Measurements from ENCODE around the gene KRTAP12-2.

The KRTAP12-2 gene

DNA sequence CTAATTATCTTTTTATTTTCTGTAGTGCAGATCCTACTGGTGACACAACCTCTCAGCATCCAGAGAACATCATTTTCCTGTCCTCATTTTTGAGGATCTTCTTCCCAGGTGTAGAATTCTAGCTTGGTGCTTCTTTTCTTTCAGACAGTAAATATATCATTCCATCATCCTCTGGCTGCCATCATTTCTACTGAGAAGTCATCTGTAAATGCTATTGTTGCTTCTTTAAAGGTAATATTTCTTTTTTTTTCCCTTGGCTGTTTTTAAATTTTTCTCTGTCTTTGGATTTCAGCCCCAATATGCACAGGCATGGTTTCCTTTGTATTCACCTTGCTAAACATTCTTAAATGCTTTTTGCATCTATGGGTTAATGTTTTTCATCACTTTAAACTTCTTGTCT lies 43.2 kb downstream of the KRTAP12-2 start:
- Histone ChIP-seq H3K27me3 (replicated peaks; ENCODE audit: insufficient read depth, low read length) (peaks cover 55% of the 10 kb centered on the region), H4K20me1 (ENCODE audit: insufficient read depth, low read length) (no peaks in the 10 kb centered on the region), H3K9me3 (replicated peaks; ENCODE audit: insufficient read depth, low read length) (no peaks in the 10 kb centered on the region), H3K4me3 (ENCODE audit: low read length) (no peak overlapping the region), H3K9ac (ENCODE audit: low read length) (no peak overlapping the region), H3F3A (ENCODE audit: insufficient read depth, low read length) (no peaks in the 10 kb centered on the region), H2AFZ (ENCODE audit: low read length) (no peak overlapping the region), H3K4me2 (ENCODE audit: low read depth, low read length) (no peak overlapping the region), H3K79me2 (ENCODE audit: low read length) (no peaks in the 10 kb centered on the region), H3K36me3 (replicated peaks; ENCODE audit: insufficient read depth, low read length) (no peaks in the 10 kb centered on the region), H3K9me2 (replicated peaks; ENCODE audit: insufficient read depth, low read length) (no peaks in the 10 kb centered on the region), H3K27ac (ENCODE audit: low read length) (no peak overlapping the region), H3K4me1 (ENCODE audit: low read length) (no peaks in the 10 kb centered on the region)
- DNase-seq: no peak
- TF ChIP-seq, protein P1, sequence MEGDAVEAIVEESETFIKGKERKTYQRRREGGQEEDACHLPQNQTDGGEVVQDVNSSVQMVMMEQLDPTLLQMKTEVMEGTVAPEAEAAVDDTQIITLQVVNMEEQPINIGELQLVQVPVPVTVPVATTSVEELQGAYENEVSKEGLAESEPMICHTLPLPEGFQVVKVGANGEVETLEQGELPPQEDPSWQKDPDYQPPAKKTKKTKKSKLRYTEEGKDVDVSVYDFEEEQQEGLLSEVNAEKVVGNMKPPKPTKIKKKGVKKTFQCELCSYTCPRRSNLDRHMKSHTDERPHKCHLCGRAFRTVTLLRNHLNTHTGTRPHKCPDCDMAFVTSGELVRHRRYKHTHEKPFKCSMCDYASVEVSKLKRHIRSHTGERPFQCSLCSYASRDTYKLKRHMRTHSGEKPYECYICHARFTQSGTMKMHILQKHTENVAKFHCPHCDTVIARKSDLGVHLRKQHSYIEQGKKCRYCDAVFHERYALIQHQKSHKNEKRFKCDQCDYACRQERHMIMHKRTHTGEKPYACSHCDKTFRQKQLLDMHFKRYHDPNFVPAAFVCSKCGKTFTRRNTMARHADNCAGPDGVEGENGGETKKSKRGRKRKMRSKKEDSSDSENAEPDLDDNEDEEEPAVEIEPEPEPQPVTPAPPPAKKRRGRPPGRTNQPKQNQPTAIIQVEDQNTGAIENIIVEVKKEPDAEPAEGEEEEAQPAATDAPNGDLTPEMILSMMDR (IDR thresholded peaks at IDR 0.05; ENCODE audit: low read length): no peak
- TF ChIP-seq EZH2 (optimal IDR thresholded peaks at IDR 0.05; ENCODE audit: low read depth, low read length) (no peak), EZH2phosphoT487 (IDR thresholded peaks at IDR 0.05; ENCODE audit: low read length) (no peak)

DNA sequence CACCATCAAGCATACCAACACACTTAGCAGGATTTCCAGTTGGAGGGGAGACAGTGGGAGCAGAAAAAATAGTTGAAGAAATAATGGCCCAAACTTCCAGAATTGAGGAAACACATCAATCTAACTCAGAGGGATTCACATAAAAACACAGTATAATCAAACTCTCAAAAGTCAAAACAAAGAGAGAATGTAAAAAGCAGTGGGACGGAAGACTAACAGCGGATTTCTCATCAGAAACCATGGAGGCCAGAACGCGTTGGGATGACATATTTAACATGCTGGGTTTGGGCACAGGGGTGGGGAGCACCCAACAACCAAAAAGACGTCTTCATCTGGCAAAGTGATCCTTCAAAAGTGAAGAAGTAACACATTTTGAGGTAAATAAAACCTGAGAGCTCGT lies 46.8 kb downstream of the KRTAP12-2 start:
- TF ChIP-seq, protein P1 (IDR thresholded peaks at IDR 0.05; ENCODE audit: low read length): no peak
- TF ChIP-seq EZH2phosphoT487 (IDR thresholded peaks at IDR 0.05; ENCODE audit: low read length) (no peak), EZH2 (optimal IDR thresholded peaks at IDR 0.05; ENCODE audit: low read depth, low read length) (no peak)
- H3K79me2 ChIP-seq (ENCODE audit: low read length): no peaks in the 10 kb centered on the region
- no peak overlapping the region for H3K9ac ChIP-seq (ENCODE audit: low read length)
- H3K27ac ChIP-seq (ENCODE audit: low read length): no peak overlapping the region
- H4K20me1 ChIP-seq (ENCODE audit: insufficient read depth, low read length): no peaks in the 10 kb centered on the region
- H3K9me3 ChIP-seq (replicated peaks; ENCODE audit: insufficient read depth, low read length): no peaks in the 10 kb centered on the region
- H3K27me3 ChIP-seq (replicated peaks; ENCODE audit: insufficient read depth, low read length): peaks cover 81% of the 10 kb centered on the region
- no peaks in the 10 kb centered on the region for H3F3A ChIP-seq (ENCODE audit: insufficient read depth, low read length)
- H3K4me1 ChIP-seq (ENCODE audit: low read length): no peaks in the 10 kb centered on the region
- H3K36me3 ChIP-seq (replicated peaks; ENCODE audit: insufficient read depth, low read length): no peaks in the 10 kb centered on the region
- no peak overlapping the region for H3K4me3 ChIP-seq (ENCODE audit: low read length)
- no peak overlapping the region for H2AFZ ChIP-seq (ENCODE audit: low read length)
- no peak overlapping the region for H3K4me2 ChIP-seq (ENCODE audit: low read depth, low read length)
- no peak for DNase-seq
- no peaks in the 10 kb centered on the region for H3K9me2 ChIP-seq (replicated peaks; ENCODE audit: insufficient read depth, low read length)

DNA sequence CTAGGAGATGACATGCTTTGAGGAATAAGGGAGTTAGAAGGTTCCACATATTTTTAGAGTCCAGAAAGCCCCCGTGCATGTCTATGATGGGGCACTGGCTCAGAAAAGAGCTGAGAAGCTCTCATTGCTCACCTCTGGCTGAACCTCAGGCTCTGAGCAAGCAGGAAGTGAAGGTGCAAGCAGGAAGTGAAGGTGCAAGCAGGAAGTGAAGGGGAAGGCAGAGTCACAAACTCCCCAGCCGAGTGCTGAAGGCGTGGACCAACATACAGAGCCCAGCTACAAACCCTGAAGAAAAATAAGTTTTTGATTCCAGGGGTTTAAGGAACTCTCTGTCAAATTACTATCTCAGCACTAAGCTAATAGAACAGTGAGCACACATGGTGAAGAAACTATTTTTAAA lies 47.8 kb downstream of the KRTAP12-2 start:
- no peak overlapping the region for H2AFZ ChIP-seq (ENCODE audit: low read length)
- TF ChIP-seq EZH2phosphoT487 (IDR thresholded peaks at IDR 0.05; ENCODE audit: low read length): no peak
- TF ChIP-seq EZH2 (optimal IDR thresholded peaks at IDR 0.05; ENCODE audit: low read depth, low read length): no peak
- TF ChIP-seq, protein P1 (IDR thresholded peaks at IDR 0.05; ENCODE audit: low read length): no peak
- H3K36me3 ChIP-seq (replicated peaks; ENCODE audit: insufficient read depth, low read length): no peaks in the 10 kb centered on the region
- H4K20me1 ChIP-seq (ENCODE audit: insufficient read depth, low read length): no peaks in the 10 kb centered on the region
- DNase-seq: no peak
- H3K27ac ChIP-seq (ENCODE audit: low read length): no peak overlapping the region
- H3K9me2 ChIP-seq (replicated peaks; ENCODE audit: insufficient read depth, low read length): no peaks in the 10 kb centered on the region
- H3K4me3 ChIP-seq (ENCODE audit: low read length): no peak overlapping the region
- H3F3A ChIP-seq (ENCODE audit: insufficient read depth, low read length): no peaks in the 10 kb centered on the region
- no peaks in the 10 kb centered on the region for H3K9me3 ChIP-seq (replicated peaks; ENCODE audit: insufficient read depth, low read length)
- H3K4me1 ChIP-seq (ENCODE audit: low read length): no peaks in the 10 kb centered on the region
- H3K9ac ChIP-seq (ENCODE audit: low read length): no peak overlapping the region
- peaks cover 81% of the 10 kb centered on the region for H3K27me3 ChIP-seq (replicated peaks; ENCODE audit: insufficient read depth, low read length)
- no peaks in the 10 kb centered on the region for H3K79me2 ChIP-seq (ENCODE audit: low read length)
- H3K4me2 ChIP-seq (ENCODE audit: low read depth, low read length): peak overlapping the region; percentile 11; the same call in 1 of the 2 replicates

All from MM.1S (cell line).